H4 (cell line): ENCODE data around the gene RCE1. TPM values are rescaled to one million over a fixed set of nuclear protein-coding genes. Genes with fewer than 3 reads are reported as not detected.

ENCODE experiments used
- DNase-seq: peaks from one replicate; pipeline ENCODE4 v3.0.0-alpha.2; 2015; ENCODE audit warnings: low spot score
- total RNA-seq: library from RNA; depleted of rRNA; stranded (reverse); fragments of >200 nt; shearing (Covaris generic); gene quantifications from 2 replicates; pipeline ENCODE4 v1.2.3, GENCODE V29; 2014

Gene RCE1
- total RNA-seq, 1 experiment from 2014 or later, result 27.5 TPM

DNA sequence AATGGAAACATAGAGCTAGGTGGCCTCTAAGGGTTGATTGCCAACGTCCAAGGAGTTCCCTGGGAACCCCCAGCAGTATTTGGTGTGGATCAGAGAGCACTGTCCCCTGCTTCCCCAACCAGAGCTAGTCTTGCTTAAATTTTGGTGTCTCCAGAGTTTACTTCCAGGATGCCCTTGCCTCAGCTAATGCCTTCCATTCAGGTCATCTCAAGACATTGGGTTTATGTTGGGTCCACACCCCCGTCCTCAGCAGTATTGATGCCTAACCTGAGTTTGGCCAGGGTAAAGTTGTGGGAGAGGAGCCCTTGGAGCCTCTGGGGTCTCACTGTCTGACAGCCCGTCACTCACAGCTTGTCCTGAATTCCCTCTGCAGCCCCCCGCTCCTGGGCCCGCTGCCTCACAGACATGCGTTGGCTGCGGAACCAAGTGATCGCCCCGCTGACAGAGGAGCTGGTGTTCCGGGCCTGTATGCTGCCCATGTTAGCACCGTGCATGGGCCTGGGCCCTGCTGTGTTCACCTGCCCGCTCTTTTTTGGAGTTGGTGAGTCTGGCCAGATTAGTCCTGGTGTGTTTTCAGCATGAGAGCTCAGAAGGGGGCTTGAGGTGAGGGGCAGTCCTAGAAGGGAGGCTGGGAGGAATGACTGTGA is 1.4 kb downstream of the RCE1 start:
- no peak for DNase-seq

DNA sequence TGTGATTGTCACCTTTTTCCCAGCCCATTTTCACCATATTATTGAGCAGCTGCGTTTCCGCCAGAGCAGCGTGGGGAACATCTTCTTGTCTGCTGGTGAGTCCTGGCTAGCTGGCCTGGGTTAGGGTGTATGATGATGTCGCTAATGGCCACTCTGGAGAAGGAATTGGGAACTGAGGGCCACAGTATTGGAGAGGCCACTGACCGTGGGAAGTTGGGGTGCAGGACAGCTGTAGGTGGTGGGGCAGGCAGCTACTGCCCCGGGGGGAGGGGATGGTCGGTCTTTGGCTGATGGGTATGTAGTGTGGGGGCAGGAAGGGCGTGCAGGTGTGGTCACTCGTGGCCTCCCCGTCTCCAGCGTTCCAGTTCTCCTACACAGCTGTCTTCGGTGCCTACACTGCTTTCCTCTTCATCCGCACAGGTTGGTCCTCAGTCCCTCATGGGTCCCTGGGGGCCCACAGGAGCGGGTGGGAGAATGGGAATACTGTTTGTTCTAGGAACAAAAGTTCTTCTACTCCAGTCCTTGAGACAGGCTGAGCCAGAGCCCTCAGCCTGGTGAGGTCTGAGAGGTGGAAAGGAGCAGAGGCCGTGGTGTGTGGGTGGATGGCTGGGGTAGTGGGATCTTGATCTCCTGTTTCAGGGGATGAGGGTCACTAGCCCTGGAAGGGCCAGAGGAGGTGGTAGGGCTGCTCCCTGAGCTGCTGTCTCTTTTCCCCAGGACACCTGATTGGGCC is 2.1 kb downstream of the RCE1 start:
- no peak for DNase-seq

DNA sequence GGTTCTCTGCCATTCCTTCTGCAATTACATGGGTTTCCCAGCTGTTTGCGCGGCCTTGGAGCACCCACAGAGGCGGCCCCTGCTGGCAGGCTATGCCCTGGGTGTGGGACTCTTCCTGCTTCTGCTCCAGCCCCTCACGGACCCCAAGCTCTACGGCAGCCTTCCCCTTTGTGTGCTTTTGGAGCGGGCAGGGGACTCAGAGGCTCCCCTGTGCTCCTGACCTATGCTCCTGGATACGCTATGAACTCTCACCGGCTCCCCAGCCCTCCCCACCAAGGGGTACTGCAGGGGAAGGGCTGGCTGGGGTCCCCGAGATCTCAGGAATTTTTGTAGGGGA is 2.6 kb downstream of the RCE1 start:
- no peak for DNase-seq

DNA sequence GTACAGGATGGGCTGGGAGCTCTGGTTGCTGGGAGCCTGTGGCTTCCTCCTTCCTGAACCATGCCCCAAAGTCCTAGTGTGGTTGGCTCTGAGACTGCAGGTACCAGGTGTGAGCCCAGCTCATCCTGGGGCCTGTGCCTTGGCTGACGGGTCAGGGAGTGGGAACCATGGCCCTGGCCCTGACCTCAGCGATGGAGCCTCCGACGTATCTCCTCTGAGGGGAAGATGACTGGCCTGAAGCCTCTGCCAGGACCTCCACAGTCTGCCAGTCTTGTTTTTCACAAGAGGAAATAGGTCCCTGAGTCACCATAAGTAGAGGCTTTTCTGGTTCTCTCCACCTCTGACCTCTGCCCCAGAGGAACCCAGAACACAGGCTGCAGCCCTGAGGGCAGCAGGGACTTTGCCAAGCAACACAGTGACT is 3.4 kb downstream of the RCE1 start:
- DNase-seq, result no peak

DNA sequence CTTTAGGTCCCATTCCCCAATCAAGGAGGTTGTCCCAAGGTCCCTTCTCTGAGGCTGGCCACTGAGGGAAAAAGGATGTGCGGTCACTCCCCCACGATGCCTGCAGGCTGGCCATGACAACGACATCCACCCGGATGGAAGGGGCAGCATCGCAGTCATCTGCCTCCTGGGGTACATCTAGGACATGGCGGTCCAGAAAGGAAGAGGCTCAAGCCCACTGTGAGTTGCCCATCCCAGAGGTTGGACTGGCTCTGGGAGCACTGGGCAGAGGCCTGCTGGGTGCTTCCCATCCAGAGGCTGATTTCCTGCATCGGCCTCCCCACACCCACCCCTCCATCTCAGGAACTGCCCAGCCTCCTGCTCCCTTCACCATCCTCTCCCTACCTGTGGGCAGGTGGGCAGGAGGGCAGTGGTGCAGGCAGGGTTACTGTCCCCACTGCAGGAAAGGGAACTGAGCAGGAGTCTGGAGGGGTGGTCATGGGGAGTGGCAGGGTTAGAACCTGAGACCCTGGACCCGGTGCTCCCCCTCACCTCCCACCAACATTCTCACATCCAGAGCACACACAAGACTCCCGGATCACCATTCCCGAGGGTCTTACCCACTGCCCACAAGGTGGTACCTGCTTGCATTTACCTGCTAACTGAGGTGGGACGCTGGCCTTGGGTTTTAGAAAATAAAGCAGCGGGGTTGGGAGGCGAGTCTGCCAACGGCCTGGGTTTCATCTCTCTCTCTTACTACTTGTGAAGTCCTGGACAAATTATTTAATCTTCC is 4.4 kb downstream of the RCE1 start:
- DNase-seq, result no peak

DNA sequence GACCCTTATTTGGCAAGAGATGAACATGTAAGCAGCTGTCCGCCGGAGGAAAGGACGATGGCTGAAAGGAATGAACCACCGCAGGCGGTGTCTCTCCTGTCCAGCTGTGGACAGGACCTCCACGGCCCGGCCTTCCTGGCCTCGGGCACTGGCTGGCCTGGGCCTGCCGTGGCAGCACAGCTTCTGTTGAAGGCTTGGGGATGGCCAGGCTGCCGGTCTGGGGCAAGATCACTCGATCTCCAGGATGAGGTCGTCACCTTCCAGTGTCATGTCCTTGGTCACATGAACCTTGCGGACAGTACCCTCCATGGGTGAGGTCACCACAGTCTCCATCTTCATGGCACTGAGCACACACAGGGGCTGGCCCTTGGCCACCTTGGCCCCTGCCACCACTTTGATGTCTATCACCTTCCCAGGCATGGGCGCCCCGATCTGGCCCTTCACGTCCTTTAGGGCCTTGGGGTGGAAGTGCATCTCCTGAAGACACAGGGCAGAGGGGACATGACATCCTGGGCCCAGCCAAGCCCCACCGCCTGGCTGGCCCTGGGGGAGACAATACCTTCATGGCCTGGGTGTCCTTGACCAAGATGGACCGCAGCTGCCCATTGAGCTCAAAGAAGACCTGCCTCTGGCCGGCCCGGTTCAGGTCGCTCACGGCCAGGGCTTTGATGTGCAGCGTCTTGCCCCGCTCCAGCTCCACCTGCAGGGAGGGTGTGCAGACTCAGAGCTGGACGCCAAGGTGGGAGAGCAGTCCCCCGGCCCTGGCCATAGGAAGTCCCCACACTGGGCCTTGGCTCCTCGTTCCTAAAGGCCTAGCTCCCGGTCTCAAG is 5.6 kb downstream of the RCE1 start:
- no peak for DNase-seq

DNA sequence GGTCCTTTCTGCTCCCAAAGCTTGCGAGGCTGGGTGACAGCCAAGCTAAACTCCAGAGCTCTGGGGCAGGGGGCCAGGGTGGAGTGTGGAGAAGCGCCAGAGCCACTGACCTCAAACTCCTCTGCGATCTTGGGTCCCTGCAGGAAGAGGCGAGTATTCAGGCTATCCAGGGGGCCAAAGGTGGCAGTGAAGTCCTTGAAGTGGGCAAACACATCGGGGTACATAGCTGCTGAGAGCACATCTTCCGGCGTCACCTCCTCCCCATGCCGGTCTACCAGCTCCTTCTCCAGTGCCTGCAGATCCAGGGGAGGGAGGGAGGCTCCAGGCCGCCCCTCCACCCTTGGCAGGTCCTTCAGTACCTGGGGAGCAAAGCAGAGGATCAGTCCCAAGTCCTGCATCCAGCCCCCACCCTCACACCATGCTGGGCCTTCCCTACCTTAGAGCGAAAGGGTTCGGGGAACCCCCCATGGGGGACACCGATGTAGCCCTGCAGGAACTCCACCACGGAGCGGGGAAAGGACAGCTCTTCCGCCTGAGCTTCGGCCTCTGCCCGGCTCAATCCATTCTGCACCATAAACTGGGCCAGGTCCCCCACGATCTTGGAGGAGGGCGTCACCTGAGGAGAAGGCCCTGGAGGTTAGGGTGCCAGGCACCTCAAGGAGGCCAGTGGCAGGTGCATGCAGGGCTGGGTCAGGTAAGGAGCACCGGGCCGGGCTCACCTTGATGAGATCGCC is 6.4 kb downstream of the RCE1 start:
- no peak for DNase-seq

DNA sequence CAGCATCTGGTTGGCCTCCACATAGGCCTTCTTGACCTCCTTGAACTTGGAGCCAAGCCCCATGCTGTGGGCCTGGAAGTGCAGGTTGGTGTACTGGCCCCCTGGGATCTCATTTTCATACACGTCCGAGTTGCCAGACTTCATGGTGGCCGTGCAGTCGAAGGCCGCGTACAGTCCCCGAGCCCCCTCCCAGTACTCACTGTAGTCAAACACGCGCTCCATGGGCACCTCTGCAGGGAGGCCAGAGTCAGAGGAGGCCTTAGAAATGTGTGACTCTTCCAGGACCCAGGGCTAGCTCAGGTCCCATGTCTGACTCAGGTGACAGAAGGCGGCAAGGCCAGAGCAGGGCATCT is 7.0 kb downstream of the RCE1 start:
- no peak for DNase-seq

DNA sequence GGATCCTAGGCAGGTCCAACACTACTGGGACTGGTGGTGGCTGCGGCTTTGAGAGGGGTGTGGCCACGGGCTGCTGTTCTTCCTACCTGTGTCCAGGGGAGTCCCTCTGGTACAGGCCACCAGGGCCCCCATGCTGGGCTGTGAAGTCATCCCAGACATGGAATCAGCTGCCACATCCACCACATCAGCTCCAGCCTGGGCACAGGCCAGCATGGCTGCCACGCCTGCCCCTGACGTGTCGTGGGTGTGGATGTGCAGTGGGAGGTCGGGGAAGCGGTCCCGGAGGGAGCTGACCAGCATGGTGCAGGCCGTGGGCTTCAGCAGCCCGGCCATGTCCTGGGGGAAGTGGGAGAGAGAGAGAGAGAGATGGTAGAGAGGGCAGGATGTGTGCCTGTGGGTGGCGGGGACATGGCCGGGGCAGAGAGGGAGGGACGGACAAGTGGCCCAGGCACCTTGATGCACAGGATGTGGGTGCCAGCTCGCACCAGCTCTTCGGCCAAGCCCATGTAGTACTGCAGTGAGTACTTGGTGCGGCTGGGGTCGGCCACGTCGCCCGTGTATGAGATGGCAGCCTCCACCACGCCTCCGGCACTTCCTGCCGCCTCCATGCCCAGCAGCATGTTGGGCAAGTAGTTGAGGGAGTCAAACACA is 7.5 kb downstream of the RCE1 start:
- DNase-seq, result no peak

DNA sequence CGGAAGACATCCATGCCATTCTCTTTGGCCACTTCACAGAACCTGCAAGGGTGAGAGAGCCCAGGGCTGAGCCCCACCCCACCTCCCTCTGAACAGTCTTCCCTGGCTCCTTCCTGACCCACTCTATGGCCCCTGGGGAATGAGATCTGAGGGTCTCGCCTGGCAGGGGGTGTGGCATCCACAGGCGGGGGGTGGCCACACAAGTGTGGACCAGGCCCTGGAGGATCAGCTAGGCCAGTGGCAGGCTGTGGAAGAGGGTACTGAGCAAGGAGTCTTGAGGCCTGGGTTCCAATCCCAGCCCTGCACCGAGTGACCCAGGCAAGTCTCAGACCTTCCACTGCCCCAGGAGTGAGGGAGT is 8.0 kb downstream of the RCE1 start:
- no peak for DNase-seq

DNA sequence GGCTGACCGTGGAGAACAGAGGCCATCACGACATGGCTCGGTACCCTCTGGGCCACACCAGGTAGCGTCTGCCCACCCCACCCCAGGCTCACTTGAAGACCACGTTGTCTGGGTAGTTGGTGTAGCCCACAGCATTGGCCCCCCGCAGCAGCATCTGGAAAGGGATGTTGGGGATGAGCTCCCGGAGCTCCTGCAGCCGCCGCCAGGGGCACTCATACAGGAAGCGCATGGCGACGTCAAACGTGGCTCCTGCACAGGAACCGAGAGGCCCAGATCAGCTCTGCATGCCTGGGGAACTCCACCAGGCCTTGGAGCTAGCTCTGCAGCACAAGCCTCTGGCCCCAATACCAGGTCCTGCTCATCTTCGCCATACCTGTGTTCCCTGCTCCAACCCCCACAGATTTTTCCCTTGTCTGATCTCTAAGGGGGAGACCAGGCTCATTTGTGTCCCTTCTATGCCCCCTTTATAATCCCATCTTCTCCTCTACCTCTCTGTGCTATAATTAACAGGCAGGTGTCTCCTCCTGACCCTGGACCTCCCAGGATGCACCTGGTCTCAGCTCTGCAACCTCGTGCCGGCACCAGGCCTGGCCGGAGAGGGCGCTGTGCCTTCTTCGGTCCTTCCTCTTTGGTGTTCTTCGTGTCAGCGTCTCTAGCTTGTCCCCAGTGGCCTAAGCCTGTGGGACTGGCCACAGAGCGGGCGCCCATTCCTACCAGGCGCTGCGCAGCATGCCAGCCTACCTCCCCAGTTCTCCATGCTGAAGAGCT is 8.6 kb downstream of the RCE1 start:
- no peak for DNase-seq

DNA sequence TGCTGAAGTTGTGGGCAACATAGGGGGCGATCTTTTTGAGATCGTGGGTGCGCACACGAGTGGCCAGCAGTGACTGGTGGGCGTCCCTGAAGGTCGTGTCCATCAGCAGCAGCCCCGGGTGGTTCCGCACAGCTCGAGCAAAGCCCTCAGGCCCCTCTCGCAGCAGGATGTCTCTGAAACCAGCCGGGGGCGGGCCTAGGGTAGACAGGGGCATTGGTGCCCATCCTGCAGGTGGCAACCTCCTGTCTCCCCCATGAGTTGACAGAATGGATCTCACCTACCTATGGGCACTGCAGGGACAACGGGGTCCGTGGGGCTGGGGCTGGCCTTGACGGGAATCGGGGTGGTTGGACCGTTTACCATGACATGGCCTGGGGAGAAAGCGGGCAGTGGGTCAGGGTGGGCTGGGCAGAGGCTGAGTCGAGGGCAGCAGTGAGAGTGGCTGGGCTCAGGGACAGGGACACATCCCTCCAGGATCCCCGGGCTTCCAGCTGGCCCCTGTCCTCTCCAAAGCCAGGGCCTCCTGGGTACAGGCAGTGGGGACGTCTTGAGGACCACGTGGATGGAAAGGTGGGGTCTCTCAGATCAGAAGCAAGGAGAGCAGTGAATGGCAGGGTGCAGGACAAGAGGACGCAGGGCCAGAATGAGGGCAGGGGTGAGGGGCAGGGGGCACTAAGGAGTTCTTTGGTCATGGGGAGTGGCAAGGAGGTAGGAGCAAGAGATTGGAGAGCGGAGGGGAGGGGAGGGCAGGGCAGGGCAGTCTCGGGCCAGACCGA is 9.4 kb downstream of the RCE1 start:
- DNase-seq, result no peak

DNA sequence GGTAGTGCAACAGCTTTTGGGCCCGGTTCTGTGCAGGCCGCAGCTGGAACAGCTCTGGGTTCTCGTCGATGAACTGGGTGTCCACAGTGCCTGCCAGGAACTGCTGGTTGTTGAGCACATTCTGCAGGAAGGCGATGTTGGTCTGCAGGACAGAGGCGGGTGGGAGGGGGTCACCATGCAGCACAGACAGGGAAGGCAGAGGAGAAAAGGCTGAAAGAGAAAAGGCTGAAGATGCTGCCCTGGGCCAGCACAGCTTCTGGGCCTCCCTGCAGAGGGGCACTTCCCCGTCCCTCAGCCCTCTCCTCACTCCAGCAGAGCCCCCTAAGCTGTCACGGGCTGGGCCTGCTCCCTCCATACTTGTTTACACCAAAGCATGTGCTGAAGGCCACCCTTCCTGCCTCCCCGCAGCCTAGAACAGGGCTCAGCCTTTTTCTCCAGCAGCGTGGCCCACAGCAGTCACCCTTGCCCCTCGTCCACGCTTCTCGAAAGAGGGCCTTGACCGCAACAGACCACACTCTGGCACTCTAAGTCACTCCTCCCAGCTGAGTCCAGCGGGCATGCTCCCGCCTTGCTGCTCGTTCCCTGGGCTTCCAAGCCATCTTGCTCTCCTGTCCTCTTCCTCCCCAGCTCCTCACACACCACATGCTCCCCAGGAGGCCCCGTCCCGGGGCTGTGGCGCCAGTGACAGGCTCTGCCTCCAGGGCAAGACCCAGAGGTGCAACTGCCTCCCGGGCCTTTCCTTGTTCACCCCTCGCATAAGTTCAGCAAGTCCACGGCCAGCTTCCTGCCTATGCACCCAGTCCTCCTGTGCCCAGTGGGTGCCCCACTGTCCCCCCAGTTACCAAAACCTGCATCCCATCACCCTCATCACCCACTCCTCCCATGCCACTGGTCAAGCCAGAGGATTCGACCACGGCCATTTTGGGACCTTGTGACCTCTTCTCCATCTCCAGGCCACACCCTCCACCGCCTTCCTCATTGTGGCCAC is 10.3 kb downstream of the RCE1 start:
- no peak for DNase-seq

DNA sequence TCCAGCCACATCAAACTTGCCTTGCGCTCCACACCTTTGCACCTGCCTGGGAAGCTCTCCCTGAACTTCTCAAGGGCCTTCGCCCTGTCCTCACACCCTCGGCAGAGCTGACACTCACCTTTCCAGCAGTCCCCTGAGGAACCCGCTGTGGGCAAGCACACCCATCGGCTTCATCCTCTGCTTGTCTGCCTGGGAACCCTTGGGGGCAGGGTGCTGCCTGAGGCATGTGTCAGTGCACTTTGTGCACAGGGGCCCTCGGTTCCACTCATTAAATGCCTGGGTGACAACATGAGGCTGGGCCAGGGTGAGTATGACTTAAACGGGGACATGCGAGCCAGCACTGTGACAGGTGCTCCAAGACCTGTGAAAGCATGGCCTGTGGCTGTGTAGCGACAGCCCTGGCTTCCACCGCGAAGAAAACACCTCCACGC is 11.0 kb downstream of the RCE1 start:
- no peak for DNase-seq

DNA sequence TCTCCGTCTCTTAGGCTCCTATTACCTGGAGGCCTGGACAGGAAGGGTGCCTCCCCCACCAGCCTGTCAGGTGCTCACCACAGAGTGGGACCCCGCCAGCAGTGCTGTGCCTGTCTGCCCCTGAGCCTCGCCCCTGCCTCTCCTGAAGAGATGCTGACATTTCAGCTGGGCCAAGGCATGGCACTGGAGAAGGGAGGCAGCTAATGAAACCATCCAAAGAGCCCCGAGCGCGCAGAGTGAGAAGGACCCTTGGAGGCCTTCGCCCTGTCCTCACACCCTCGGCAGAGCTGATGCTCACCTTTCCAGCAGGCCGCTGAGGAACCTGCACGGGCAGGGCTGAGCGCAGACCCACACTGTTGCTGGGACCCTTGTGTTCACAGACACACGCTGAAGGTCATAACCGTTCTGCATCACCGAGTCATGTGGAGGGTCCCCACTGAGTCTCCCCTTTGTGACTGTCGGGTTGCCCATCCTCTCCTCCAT is 11.5 kb downstream of the RCE1 start:
- no peak for DNase-seq

DNA sequence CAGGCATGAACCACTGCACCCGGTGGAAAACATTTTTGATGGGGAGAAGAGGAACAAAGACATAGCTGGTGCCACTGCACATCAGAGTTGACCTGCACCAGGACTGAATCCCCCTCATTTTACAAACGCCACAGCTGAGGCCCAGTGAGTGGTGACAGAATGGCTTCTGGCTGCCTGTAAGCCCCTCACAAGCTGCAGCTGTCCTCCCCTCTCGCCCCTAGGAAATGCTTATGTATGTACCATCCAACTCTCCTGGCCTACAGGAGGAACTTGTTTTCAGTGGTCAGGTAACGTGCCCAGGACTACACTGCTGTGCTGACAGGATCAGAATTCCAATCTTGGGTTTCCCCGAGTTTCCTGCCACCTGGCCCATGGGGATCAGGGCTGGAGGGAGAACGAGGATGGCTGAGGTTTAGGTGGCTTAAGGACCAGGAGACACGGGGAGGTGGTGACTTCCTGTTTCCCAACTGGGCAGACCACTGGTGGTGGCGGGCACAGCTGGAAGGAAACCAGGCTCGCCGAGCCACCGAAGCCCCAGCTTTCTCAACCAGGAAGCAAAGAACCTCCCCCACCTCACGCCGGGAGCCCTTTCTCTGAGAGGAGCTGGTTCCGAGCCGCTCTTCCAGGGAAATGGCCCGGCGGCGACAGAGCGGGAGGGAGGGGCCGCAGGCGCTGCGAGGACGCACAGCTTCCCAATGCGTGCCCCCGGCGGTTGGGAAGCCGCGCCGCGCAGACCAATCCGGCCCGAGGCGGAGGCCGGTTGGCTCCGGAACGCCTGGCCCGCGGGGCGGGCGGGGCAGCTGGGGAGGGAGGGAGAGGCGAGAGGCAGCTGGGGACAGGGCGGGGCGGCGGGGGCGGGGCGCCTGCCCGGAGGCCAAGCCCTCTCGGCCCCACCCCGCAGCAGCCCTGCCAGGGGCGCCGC is 12.6 kb downstream of the RCE1 start:
- DNase-seq, result peak; percentile 83
